HUES48 (cell line): ENCODE data around the gene OR1F1.
"Not testable (repeated sequence)": the region's sequence is repeated elsewhere in the genome, so short reads cannot be mapped to it uniquely, and the experiment has no call there.

ENCODE experiments used
- H3K27ac ChIP-seq: one replicate; pipeline ENCODE4 v1.7.0; 2013; ENCODE audit warnings: low read depth, low read length, inconsistent platforms
- H3K27me3 ChIP-seq: 2 replicates; pipeline ENCODE4 v1.6.1; 2013; ENCODE audit warnings: mild to moderate bottlenecking, low read length; ENCODE audit not compliant: control insufficient read depth, insufficient read depth
- H3K36me3 ChIP-seq: 2 replicates; pipeline ENCODE4 v1.6.1; 2013; ENCODE audit warnings: low read length; ENCODE audit not compliant: control insufficient read depth, insufficient read depth
- H3K4me1 ChIP-seq: 2 replicates; pipeline ENCODE4 v1.6.1; 2013; ENCODE audit warnings: mild to moderate bottlenecking, low read length; ENCODE audit not compliant: control insufficient read depth, insufficient read depth
- H3K4me3 ChIP-seq: 2 replicates; pipeline ENCODE4 v1.5.1; 2013; ENCODE audit warnings: mild to moderate bottlenecking, low read depth, low read length
- H3K9ac ChIP-seq: 2 replicates; pipeline ENCODE4 v1.6.1; 2013; ENCODE audit warnings: mild to moderate bottlenecking, low read depth, low read length, moderate library complexity
- H3K9me3 ChIP-seq: 2 replicates; pipeline ENCODE4 v1.6.1; 2013; ENCODE audit warnings: low read length; ENCODE audit not compliant: control insufficient read depth, insufficient read depth

OR1F1 gene

DNA sequence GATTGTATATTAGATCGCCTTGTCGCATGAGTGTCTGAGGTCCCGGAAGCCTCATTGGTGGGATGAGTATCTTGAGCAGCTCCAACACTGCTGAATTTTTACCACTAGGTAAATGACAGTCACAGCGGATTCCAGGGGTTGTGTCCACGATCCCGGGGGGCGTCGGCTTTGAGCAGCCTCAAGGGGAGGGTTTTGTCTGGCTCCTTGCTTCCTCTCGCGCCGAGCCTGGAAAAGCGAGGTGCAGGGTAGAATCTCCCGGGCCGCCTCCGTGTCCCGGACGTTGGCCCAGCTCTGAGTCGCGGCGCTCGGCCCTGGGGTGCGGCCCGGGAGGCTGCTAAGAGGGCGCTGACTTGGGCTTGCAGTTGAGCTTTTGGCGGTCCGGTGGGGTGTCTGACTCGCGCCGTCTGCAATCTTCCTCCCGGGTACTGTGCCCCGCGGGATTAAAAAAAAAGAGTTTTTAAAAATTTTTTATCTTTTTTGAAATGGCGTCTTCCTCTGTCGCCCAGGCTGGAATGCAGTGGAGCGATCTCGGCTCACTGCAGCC lies 4.5 kb downstream of the OR1F1 start:
- no peaks in the 10 kb centered on the region for H3K9me3 ChIP-seq
- peaks cover 32% of the 10 kb centered on the region for H3K27me3 ChIP-seq
- peak overlapping the region; percentile 97 for H3K4me3 ChIP-seq
- H3K27ac ChIP-seq, result no peak overlapping the region
- peaks cover 7% of the 10 kb centered on the region; the same call in 1 of the 2 replicates for H3K4me1 ChIP-seq
- no peaks in the 10 kb centered on the region for H3K36me3 ChIP-seq
- no peak overlapping the region for H3K9ac ChIP-seq

DNA sequence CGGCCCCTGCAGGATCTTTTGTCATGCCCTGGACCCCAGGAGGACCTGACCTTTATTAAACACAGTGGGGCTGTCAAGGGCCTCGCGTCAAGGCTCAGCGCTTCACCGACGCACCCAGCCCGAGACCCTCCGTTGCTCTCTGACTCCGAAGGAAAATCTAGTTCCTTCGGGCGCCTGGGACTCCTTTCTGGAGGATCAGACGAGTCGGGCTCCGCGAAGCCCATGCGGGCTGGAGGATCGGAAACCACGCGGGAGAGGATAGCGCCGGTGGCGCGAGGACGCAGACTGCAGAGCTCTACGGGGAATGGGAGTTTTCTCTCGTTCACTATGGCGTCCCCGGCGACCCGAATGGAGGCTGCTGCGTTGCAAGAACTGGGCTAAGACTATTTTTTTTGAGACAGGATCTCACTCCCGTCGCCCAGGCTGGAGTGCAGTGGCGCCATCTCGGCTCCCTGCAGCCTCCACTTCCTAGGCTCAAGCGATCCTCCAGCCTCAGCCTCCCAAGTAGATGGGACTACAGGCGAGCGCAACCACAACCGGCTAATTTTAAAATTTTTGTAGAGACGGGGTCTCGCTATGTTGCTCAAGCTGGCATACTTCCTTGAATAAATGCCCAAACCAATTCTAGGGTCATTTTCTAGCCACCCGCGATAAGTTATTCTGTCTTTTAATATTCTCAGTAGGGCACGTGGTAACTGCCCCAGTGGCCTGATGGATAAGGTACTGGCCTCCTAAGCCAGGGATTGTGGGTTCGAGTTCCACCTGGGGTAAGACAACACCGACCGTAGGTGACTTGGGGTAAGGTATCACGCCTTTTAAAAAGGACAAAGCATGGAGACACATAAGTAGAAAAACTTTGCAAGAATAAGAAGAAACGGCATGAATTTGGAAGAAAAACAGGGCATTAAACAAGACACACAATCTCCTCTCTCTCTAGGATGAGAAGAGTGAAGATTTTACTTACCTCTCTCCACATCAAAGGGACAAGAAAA lies 5.5 kb downstream of the OR1F1 start:
- H3K9me3 ChIP-seq, result no peaks in the 10 kb centered on the region
- H3K27me3 ChIP-seq, result peaks cover 32% of the 10 kb centered on the region
- H3K4me3 ChIP-seq, result peak overlapping the region; percentile 97
- H3K27ac ChIP-seq, result no peak overlapping the region
- H3K9ac ChIP-seq, result no peak overlapping the region
- no peaks in the 10 kb centered on the region for H3K36me3 ChIP-seq
- H3K4me1 ChIP-seq, result peaks cover 7% of the 10 kb centered on the region; the same call in 1 of the 2 replicates

DNA sequence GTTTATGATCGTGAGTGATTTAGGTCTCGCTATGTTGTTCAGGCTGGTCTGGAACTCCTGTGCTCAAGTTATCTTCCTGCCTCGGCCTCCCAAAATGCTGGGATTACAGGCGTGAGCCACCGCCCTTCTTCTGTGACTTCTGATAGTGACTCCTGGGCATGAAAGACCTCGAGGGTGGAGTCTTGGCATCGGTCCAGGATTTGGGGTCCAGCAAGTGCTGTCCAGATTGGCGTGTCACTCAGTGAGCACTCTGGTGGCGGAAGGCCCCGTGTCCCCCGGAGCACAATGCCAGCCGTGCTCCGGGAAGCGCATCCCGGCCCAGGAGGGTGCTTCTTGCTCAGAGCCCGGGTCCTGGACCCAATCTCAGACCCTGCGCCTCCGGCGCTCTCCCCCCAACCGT lies 6.8 kb downstream of the OR1F1 start:
- no peaks in the 10 kb centered on the region for H3K36me3 ChIP-seq
- H3K27me3 ChIP-seq, result peaks cover 30% of the 10 kb centered on the region
- peaks cover 5% of the 10 kb centered on the region; the same call in 1 of the 2 replicates for H3K4me1 ChIP-seq
- H3K4me3 ChIP-seq, result no peak overlapping the region
- no peak overlapping the region for H3K27ac ChIP-seq
- H3K9me3 ChIP-seq, result no peaks in the 10 kb centered on the region
- H3K9ac ChIP-seq, result no peak overlapping the region

DNA sequence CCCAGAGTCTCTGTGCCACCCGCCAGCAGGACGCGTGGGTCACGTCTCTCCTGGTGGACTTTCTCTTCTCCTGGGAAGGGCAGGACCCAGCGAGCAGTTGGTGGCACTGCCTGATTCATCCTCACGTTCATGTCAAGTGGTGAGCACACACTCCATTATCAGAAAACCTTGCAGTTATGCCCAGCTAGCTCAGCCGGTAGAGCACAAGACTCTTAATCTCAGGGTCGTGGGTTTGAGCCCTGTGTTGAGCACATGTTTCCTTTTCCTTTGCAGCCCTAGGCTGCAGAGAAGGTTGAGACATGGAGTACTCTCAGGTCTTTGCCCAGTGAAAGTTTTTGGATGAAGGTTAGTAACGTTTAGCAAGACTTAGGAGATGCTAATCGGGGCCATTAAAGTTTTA lies 8.0 kb downstream of the OR1F1 start:
- no peaks in the 10 kb centered on the region for H3K4me1 ChIP-seq

DNA sequence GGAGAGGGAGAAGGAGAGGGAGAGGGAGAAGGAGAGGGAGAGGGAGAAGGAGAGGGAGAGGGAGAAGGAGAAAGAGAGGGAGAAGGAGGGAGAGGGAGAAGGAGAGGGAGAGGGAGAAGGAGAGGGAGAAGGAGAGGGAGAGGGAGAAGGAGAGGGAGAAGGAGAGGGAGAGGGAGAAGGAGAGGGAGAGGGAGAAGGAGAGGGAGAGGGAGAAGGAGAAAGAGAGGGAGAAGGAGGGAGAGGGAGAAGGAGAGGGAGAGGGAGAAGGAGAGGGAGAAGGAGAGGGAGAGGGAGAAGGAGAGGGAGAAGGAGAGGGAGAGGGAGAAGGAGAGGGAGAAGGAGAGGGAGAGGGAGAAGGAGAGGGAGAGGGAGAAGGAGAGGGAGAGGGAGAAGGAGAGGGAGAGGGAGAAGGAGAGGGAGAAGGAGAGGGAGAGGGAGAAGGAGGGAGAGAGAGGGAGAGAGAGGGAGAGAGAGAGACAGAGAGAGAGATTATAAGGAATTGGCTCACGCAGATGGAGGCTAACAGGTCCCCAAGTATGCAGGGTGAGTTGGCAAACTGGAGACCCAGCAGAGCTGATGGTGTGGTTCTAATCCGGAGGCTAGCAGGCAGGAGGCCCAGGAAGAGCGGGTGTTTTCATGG lies 9.8 kb downstream of the OR1F1 start:
- H3K27ac ChIP-seq, H3K36me3 ChIP-seq, H3K4me3 ChIP-seq, H3K9me3 ChIP-seq, H3K27me3 ChIP-seq, H3K9ac ChIP-seq, H3K4me1 ChIP-seq: not testable (repeated sequence)

More for the DNA sequence above, 8.0 kb downstream of the OR1F1 start:
- H3K36me3 ChIP-seq, result no peaks in the 10 kb centered on the region
- H3K4me3 ChIP-seq, result no peak overlapping the region
- peaks cover 18% of the 10 kb centered on the region for H3K27me3 ChIP-seq
- no peaks in the 10 kb centered on the region for H3K9me3 ChIP-seq
- H3K9ac ChIP-seq, result no peak overlapping the region
- H3K27ac ChIP-seq, result no peak overlapping the region

DNA sequence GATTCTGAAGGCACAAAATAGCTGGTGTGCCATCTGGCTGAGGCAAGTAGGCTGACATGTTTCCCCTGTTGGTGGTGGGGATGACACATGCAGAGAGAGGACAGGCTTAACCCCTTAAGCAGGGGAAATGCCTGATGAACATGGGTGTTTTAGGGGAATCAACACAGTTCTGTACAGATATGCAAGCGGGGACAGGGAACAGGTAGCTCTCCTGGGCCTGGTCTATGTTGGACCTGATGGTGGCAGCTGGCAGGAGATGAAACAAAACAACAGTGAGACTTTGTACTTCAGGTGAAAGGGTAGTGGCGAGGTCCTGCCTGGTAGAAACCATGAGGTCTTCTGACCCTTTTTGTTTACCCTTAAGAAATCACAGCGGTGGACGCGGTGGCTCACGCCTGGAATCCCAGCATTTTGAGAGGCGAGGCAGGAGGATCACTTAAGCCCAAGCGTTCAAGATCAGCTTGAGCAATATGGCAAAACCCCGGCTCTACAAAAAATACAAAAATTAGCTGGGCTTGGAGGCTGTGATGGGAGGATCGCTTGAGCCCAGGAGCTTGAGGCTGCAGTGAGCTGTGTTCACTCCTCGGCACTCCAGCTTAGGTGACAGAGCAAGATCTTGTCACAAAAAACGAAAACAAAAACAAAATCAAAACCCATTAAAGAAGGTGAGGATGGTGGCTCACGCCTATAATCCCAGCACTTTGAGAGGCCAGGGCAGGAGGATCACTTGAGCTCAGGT lies 10.5 kb downstream of the OR1F1 start:
- Histone ChIP-seq H3K9me3 (peaks cover 4% of the 10 kb centered on the region; the same call in 1 of the 2 replicates), H3K4me3 (no peak overlapping the region), H3K36me3 (no peaks in the 10 kb centered on the region), H3K9ac (no peak overlapping the region), H3K27ac (no peak overlapping the region), H3K27me3 (peaks cover 6% of the 10 kb centered on the region; the same call in 1 of the 2 replicates), H3K4me1 (no peaks in the 10 kb centered on the region)

DNA sequence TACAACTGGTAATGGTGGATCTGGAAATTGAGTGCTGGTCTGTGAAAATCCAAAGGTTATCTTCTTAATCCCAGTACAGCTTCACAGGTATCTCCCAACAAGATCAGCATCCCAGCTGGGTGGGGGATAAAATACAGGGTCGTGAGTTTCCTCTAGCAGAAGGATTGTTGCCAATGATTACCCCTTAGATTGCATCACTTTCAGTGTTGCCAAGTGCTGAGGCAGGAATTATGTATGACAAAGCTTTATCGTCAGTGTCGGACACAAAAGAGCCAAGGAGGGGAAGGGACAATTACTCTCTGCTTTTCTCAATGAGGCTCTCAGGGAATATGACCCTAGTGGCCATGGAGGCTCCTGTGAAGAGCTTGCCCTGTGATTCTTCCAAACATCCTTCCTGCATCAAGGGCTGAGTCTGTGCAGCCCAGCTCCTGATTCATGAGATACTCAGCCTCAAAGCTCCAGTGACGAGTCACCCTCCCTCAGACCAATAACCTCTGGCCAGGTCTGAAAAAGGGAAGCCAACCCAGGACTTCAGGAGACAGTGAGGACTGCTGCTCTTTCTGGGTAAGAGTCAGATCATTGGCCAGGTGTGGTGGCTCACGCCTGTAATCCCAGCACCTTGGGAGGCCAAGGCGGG lies 15.0 kb downstream of the OR1F1 start:
- Histone ChIP-seq H3K4me1 (no peaks in the 10 kb centered on the region), H3K4me3 (no peak overlapping the region), H3K9me3 (peaks cover 33% of the 10 kb centered on the region), H3K36me3 (no peaks in the 10 kb centered on the region), H3K9ac (no peak overlapping the region), H3K27ac (no peak overlapping the region), H3K27me3 (no peaks in the 10 kb centered on the region)

DNA sequence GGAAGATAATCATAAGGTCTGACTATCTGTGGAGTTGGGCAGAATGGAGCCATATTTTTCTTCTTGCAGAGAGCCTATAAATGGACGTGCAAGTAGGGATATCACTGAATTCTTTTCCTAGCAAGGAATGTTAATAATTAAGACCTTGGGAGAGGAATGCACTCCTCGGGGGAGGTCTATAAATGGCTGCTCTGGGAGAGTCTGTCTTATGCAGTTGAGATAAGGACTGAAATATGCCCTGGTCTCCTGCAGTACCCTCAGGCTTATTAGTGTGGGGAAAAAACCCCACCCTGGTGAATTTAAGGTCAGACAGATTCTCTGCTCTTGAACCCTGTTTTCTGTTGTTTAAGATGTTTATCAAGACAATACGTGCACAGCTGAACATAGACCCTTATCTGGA lies 17.9 kb downstream of the OR1F1 start:
- H3K27ac ChIP-seq, H3K4me3 ChIP-seq, H3K27me3 ChIP-seq, H3K4me1 ChIP-seq, H3K9ac ChIP-seq, H3K36me3 ChIP-seq: not testable (repeated sequence)
- peaks cover 44% of the 10 kb centered on the region for H3K9me3 ChIP-seq

DNA sequence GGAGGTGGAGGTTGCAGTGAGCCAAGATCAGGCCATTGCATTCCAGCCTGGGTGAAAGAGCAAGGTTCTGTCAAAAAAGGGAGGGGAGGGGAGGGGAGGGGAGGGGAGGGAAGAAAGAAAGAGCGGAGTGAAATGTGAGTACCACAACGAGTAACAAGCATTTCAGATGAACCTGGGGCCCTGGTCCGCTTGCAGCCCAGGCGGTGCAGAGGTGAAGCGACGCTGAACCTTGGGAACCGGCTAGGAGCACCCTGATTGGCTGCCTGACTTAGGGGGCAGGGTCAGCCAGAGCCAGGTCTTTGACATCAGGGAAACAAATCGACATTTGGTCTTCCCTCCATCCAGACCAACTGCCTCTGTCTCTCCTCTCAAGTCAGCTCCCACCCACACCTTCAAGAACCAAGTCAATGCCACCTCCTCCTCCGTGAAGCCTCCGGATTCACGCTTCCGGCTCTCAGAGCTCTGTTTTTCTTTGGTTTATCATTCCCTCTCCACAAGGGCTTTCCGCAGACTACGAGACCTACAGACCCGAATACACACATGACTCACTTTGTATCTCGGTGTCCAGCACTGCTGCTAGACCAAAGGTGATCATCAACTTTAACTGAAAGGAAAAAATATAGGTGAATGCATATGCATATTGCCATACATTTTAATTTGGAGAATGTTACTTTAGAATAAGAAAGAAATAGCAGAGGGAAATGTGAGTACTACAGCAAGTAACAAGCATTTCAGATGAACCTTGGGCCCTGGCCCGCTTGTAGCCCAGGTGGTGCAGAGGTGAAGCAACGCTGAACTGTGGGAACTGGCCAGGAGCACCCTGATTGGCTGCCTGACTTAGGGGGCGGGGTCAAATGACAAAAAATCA lies 19.3 kb downstream of the OR1F1 start:
- Histone ChIP-seq H3K9me3 (peaks cover 48% of the 10 kb centered on the region), H3K4me3 (no peak overlapping the region), H3K27me3 (no peaks in the 10 kb centered on the region), H3K9ac (no peak overlapping the region), H3K27ac (no peak overlapping the region), H3K36me3 (no peaks in the 10 kb centered on the region), H3K4me1 (no peaks in the 10 kb centered on the region)

DNA sequence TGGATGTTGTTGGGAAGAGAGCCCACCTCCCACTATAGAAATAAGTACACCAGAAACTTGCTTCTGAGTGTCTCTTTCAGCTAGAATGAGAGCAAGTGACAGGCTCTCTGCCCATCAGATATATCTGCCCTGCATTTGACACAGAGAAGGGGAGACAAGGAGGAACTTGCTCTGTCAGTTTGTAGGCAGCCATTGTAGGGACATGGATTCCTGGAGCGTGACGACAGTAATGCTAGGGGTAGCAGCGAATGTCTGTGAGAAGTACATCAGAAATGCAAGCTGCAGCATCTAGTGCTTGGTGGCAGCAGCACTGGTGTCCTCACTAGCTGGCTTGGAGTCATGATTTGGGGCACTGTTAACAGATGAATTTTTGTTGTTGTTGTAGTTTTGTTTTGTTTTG lies 24.0 kb downstream of the OR1F1 start:
- Histone ChIP-seq H3K4me1 (no peaks in the 10 kb centered on the region), H3K4me3 (no peak overlapping the region), H3K27me3 (no peaks in the 10 kb centered on the region), H3K9me3 (peaks cover 33% of the 10 kb centered on the region), H3K9ac (no peak overlapping the region), H3K36me3 (no peaks in the 10 kb centered on the region), H3K27ac (no peak overlapping the region)
